Measurements from ENCODE around the gene YBX2. TPM values are rescaled to one million over a fixed set of nuclear protein-coding genes. Genes with fewer than 3 reads are reported as not detected.
A peak's percentile ranks its signal among the peaks of the same experiment; 100 is the strongest.

YBX2 gene
- total RNA-seq, 4 donors from 2014 or later, result 3.3 to 6.5 (median 5.3) TPM

GRCh38 chr17:7262935-7263800, 31.3 kb downstream of the YBX2 start:
- TF ChIP-seq CTCF (IDR thresholded peaks at IDR 0.05) (no peak), POLR2AphosphoS5 (IDR thresholded peaks at IDR 0.05) (no peak)
- Histone ChIP-seq H3K4me3 (peak overlapping the region in 1 of 2 donors; percentile 3), H3K27me3 (peaks cover 80% of the 10 kb centered on the region), H3K9me3 (no peaks in the 10 kb centered on the region), H3K27ac (no peak overlapping the region), H3K4me1 (peaks cover 0 to 34% (median 22%) of the 10 kb centered on the region in 3 donors), H3K36me3 (peaks cover 0 to 15% of the 10 kb centered on the region in 2 donors)
- ATAC-seq, result peak; percentile 26
- WGBS, 2 donors (ENCODE audit: low coverage in 1 of 2), result 5 to 9% methylated on average over 11 to 25 of the region's 26 CpGs

- no peaks in the 10 kb centered on the region for H3K9me3 ChIP-seq
- peaks cover 72% of the 10 kb centered on the region for H3K27me3 ChIP-seq
- H3K4me3 ChIP-seq, result peak within 1 kb of the TSS; percentile 2 to 52
- H3K4me1 ChIP-seq, result peaks cover 0 to 34% (median 22%) of the 10 kb centered on the region in 3 donors
- ATAC-seq, result no peak
- H3K27ac ChIP-seq, result peak within 1 kb of the TSS in 1 of 4 donors; percentile 53
- TF ChIP-seq EP300 (IDR thresholded peaks at IDR 0.05) (no peak), CTCF (IDR thresholded peaks at IDR 0.05) (no peak), POLR2AphosphoS5 (IDR thresholded peaks at IDR 0.05) (no peak), POLR2A (IDR thresholded peaks at IDR 0.05) (no peak)
- peaks cover 0 to 23% of the 10 kb centered on the region in 2 donors for H3K36me3 ChIP-seq
- WGBS, 2 donors (ENCODE audit: low coverage in 1 of 2), result 1 to 6% methylated on average over 14 to 18 of the region's 64 CpGs
These were observed 32.1 kb downstream of the YBX2 start, which contains the start of gene CLDN7 for GRCh38 chr17:7262192-7262934. CLDN7 (minus strand) TSS chr17:7262478; CDS start chr17:7262043, 435 bp downstream.

- H3K27ac ChIP-seq, result peak overlapping the region in 1 of 4 donors; percentile 53
- peak overlapping the region; percentile 2 to 52 for H3K4me3 ChIP-seq
- peaks cover 0 to 31% of the 10 kb centered on the region in 2 donors for H3K36me3 ChIP-seq
- H3K4me1 ChIP-seq, result peaks cover 0 to 34% (median 22%) of the 10 kb centered on the region in 3 donors
- WGBS, 2 donors (ENCODE audit: low coverage in 1 of 2), result 37% methylated on average over 2 of the region's 71 CpGs; no CpG with 5 or more reads in 1 of the 2 donors
- no peaks in the 10 kb centered on the region for H3K9me3 ChIP-seq
- ATAC-seq, result peak; percentile 14
- TF ChIP-seq EP300 (IDR thresholded peaks at IDR 0.05) (no peak), CTCF (IDR thresholded peaks at IDR 0.05) (no peak), POLR2AphosphoS5 (IDR thresholded peaks at IDR 0.05) (no peak), POLR2A (IDR thresholded peaks at IDR 0.05) (no peak)
- H3K27me3 ChIP-seq, result peaks cover 65% of the 10 kb centered on the region
These were observed 32.9 kb downstream of the YBX2 start for GRCh38 chr17:7261379-7262191.

- Histone ChIP-seq H3K27me3 (peaks cover 57% of the 10 kb centered on the region), H3K36me3 (peaks cover 0 to 38% of the 10 kb centered on the region in 2 donors), H3K4me3 (peak overlapping the region; percentile 2 to 52), H3K9me3 (no peaks in the 10 kb centered on the region), H3K27ac (peak overlapping the region in 1 of 4 donors; percentile 53), H3K4me1 (peaks cover 0 to 34% (median 22%) of the 10 kb centered on the region in 3 donors)
- peak; percentile 56 for ATAC-seq
- TF ChIP-seq POLR2A (IDR thresholded peaks at IDR 0.05) (no peak), EP300 (IDR thresholded peaks at IDR 0.05) (no peak), CTCF (IDR thresholded peaks at IDR 0.05) (no peak), POLR2AphosphoS5 (IDR thresholded peaks at IDR 0.05) (no peak)
- no CpG with 5 or more reads among the region's 54 CpGs for WGBS, 2 donors (ENCODE audit: low coverage in 1 of 2)
These were observed 33.6 kb downstream of the YBX2 start for GRCh38 chr17:7260651-7261378.

Data from gastroesophageal sphincter (tissue), 4 donors.